Caco-2 (cell line): Measurements from ENCODE around the gene FDXACB1. TPM values are rescaled to one million over a fixed set of nuclear protein-coding genes. Genes with fewer than 3 reads are reported as not detected.

Experiments used
- BruUV-seq: library from RNA; stranded (reverse); fragments of 400-500 nt; replicated peaks from 2 replicates; lab custom pipeline; 2021; lab: Mats Ljungman, UMichigan
- CTCF ChIA-PET: fragments of 300-600 bp; sonication (Branson Sonifier 250); formaldehyde crosslinking; loops from one replicate; lab custom pipeline; 2022; ENCODE audit warnings: antibody characterized with exemption; lab: Charles Lee
- POLR2A ChIA-PET: fragments of 300-600 bp; sonication (Branson Sonifier 250); formaldehyde crosslinking; loops from one replicate; lab custom pipeline; 2022; ENCODE audit warnings: antibody characterized with exemption; lab: Charles Lee
- DNase-seq, 2 experiments: peaks; one replicate each; pipeline versions ENCODE4 v3.0.0 to v3.0.0-alpha.2; 2020 to 2022
- H3K27me3 ChIP-seq: replicated peaks from 2 replicates; pipeline ENCODE4 v1.6.0; 2011; ENCODE audit warnings: low read length; ENCODE audit not compliant: control insufficient read depth, insufficient read depth
- H3K36me3 ChIP-seq: 2 replicates; pipeline ENCODE4 v1.5.1; 2011; ENCODE audit warnings: low read length; ENCODE audit not compliant: control insufficient read depth, insufficient read depth
- H3K4me1 ChIP-seq: fragments of 250-450 bp; sonication (Bioruptor Pico); 2 replicates; pipeline ENCODE4 v1.5.1; 2020; ENCODE audit warnings: mild to moderate bottlenecking
- H3K4me3 ChIP-seq: 2 replicates; pipeline ENCODE4 v1.5.1; 2011; ENCODE audit warnings: low read depth, mild to moderate bottlenecking, control low read depth, low read length
- H3K9me3 ChIP-seq: fragments of 250-450 bp; sonication (Bioruptor Pico); 2 replicates; pipeline ENCODE4 v1.5.1; 2020; ENCODE audit warnings: mild to moderate bottlenecking, moderate library complexity
- H3K27ac Mint-ChIP-seq: one replicate; pipeline ENCODE4 v1.8.0; 2022; ENCODE audit warnings: mixed read lengths; ENCODE audit not compliant: unreplicated experiment
- H3K27me3 Mint-ChIP-seq: one replicate; pipeline ENCODE4 v1.8.0; 2022; ENCODE audit warnings: mixed read lengths; ENCODE audit not compliant: insufficient read depth, unreplicated experiment
- H3K36me3 Mint-ChIP-seq: one replicate; pipeline ENCODE4 v1.8.0; 2022; ENCODE audit warnings: mild to moderate bottlenecking, mixed read lengths; ENCODE audit not compliant: insufficient read depth, unreplicated experiment
- H3K4me1 Mint-ChIP-seq: one replicate; pipeline ENCODE4 v1.8.0; 2022; ENCODE audit warnings: low read depth, mixed read lengths; ENCODE audit not compliant: unreplicated experiment
- H3K4me3 Mint-ChIP-seq: one replicate; pipeline ENCODE4 v1.8.0; 2022; ENCODE audit warnings: mild to moderate bottlenecking, moderate library complexity, mixed read lengths; ENCODE audit not compliant: unreplicated experiment
- H3K9me3 Mint-ChIP-seq: one replicate; pipeline ENCODE4 v1.8.0; 2022; ENCODE audit warnings: mixed read lengths; ENCODE audit not compliant: unreplicated experiment
- intact Hi-C: fragments of 100-400 bp; cut with micrococcal nuclease; formaldehyde crosslinking; loops from one replicate; pipeline ENCODE4 v1.10.0; 2022; ENCODE audit not compliant: unreplicated experiment
- total RNA-seq: library from RNA; stranded (reverse); gene quantifications from 2 replicates; pipeline ENCODE4 v1.2.3, GENCODE V29; 2022
- TF ChIP-seq, protein P1 (sequence below), 2 experiments: fragments of 200-600 bp in 1 of 2; IDR thresholded peaks; 1 replicate in 1 of 2; 2 replicates in 1 of 2; pipeline versions ENCODE4 v1.5.1 to v1.8.0; 2011 to 2022; ENCODE audit warnings: antibody characterized with exemption in 1 of 2, control low read depth in 1 of 2, inconsistent platforms in 1 of 2, low read depth in 1 of 2, low read length in 1 of 2, mild to moderate bottlenecking in 1 of 2, moderate library complexity in 1 of 2; ENCODE audit not compliant: insufficient read depth in 1 of 2, severe bottlenecking in 1 of 2, unreplicated experiment in 1 of 2

FDXACB1 gene
- total RNA-seq, 1 experiment from 2014 or later, result 4.7 TPM

DNA sequence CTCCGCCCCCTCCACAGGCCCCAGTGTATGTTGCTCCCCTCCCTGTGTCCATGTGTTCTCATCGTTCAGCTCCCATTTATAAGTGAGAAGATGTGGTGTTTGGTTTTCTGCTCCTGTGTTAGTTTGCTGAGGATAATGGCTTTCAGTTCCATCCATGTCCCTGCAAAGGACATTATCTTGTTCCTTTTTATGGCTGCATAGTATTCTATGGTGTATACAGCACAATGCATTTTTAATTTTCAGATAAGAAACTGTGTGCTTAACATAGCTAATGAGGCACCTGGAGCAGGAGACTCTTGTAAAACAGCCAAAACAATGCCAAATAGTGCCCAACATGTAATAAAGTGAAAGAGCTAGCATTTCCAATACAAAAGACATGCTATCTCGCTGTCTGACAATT, 29.3 kb downstream of the FDXACB1 start:
- Mint-ChIP-seq H3K9me3 (no peaks in the 10 kb centered on the region), H3K27me3 (no peaks in the 10 kb centered on the region), H3K36me3 (peaks cover 12% of the 10 kb centered on the region), H3K4me1 (no peaks in the 10 kb centered on the region), H3K4me3 (no peak overlapping the region), H3K27ac (no peak overlapping the region)
- TF ChIP-seq, protein P1, sequence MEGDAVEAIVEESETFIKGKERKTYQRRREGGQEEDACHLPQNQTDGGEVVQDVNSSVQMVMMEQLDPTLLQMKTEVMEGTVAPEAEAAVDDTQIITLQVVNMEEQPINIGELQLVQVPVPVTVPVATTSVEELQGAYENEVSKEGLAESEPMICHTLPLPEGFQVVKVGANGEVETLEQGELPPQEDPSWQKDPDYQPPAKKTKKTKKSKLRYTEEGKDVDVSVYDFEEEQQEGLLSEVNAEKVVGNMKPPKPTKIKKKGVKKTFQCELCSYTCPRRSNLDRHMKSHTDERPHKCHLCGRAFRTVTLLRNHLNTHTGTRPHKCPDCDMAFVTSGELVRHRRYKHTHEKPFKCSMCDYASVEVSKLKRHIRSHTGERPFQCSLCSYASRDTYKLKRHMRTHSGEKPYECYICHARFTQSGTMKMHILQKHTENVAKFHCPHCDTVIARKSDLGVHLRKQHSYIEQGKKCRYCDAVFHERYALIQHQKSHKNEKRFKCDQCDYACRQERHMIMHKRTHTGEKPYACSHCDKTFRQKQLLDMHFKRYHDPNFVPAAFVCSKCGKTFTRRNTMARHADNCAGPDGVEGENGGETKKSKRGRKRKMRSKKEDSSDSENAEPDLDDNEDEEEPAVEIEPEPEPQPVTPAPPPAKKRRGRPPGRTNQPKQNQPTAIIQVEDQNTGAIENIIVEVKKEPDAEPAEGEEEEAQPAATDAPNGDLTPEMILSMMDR (IDR thresholded peaks at IDR 0.05; ENCODE audit: insufficient read depth in 1 of 2, low read depth in 1 of 2, low read length in 1 of 2, severe bottlenecking in 1 of 2, unreplicated experiment in 1 of 2), result no peak
- peaks cover 2% of the 10 kb centered on the region; the same call in 1 of the 2 replicates for H3K36me3 ChIP-seq
- no peak for DNase-seq
- no peaks in the 10 kb centered on the region for H3K9me3 ChIP-seq
- no peak overlapping the region for H3K4me3 ChIP-seq
- CTCF ChIA-PET, result interaction anchor here (0.5 to 0.6 kb wide), 3 partner anchors 16 to 81 kb away, joined by 3 to 10 read pairs (median 6); no protein-coding TSS in a partner anchor
- POLR2A ChIA-PET, result no interaction called here
- BruUV-seq, result no TSS peak
- intact Hi-C loops, result no loop called here
- H3K27me3 ChIP-seq, result no peaks in the 10 kb centered on the region
- no peaks in the 10 kb centered on the region for H3K4me1 ChIP-seq

DNA sequence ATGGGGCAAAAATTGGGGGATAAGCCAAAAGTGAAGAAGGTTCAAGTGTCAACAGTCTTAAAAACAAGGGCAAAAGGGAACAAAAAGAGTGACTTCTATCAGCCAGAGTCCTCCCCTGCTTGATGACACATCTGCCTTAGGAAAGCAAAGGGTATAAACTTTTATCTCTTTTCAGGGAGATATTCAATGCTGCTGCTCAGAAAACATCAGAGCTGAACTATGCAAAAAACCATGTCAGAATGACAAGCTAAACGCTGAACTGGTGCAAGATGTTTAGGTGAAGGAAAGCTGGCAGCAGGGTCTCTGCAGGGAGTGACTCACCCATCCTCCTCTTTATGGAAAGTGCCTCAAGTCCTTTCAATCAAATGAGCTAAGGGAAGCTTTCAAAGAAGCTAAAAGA, 32.3 kb downstream of the FDXACB1 start:
- H3K9me3 Mint-ChIP-seq, result no peaks in the 10 kb centered on the region
- no TSS peak for BruUV-seq
- Histone ChIP-seq H3K4me1 (no peaks in the 10 kb centered on the region), H3K27me3 (no peaks in the 10 kb centered on the region), H3K36me3 (peaks cover 2% of the 10 kb centered on the region; the same call in 1 of the 2 replicates), H3K9me3 (no peaks in the 10 kb centered on the region), H3K4me3 (no peak overlapping the region)
- H3K4me1 Mint-ChIP-seq, result no peaks in the 10 kb centered on the region
- no peak overlapping the region for H3K27ac Mint-ChIP-seq
- no peak for DNase-seq
- H3K36me3 Mint-ChIP-seq, result peaks cover 9% of the 10 kb centered on the region
- POLR2A ChIA-PET, result interaction anchor here (0.5 to 0.9 kb wide), 2 partner anchors 90 to 223 kb away, joined by 3 read pairs; no protein-coding TSS in a partner anchor
- no peaks in the 10 kb centered on the region for H3K27me3 Mint-ChIP-seq
- intact Hi-C loops, result no loop called here
- TF ChIP-seq, protein P1 (IDR thresholded peaks at IDR 0.05; ENCODE audit: insufficient read depth in 1 of 2, low read depth in 1 of 2, low read length in 1 of 2, severe bottlenecking in 1 of 2, unreplicated experiment in 1 of 2), result no peak
- CTCF ChIA-PET, result interaction anchor here (0.6 to 1.8 kb wide), 5 partner anchors 12 to 244 kb away, joined by 3 to 5 read pairs (median 3); partner anchors contain the start of genes PPP2R1B and SIK2
- no peak overlapping the region for H3K4me3 Mint-ChIP-seq

- DNase-seq, result no peak
- no peaks in the 10 kb centered on the region for H3K27me3 Mint-ChIP-seq
- H3K27ac Mint-ChIP-seq, result no peak overlapping the region
- H3K4me3 ChIP-seq, result no peak overlapping the region
- H3K4me1 Mint-ChIP-seq, result peaks cover 3% of the 10 kb centered on the region
- intact Hi-C loops, result no loop called here
- ChIA-PET CTCF (interaction anchor here (0.6 to 1.8 kb wide), 5 partner anchors 12 to 243 kb away, joined by 3 to 5 read pairs (median 3); partner anchors contain the start of genes PPP2R1B and SIK2), POLR2A (interaction anchor here (0.5 to 0.9 kb wide), 2 partner anchors 90 to 222 kb away, joined by 3 read pairs; no protein-coding TSS in a partner anchor)
- TF ChIP-seq, protein P1 (IDR thresholded peaks at IDR 0.05; ENCODE audit: insufficient read depth in 1 of 2, low read depth in 1 of 2, low read length in 1 of 2, severe bottlenecking in 1 of 2, unreplicated experiment in 1 of 2), result no peak
- no peaks in the 10 kb centered on the region for H3K9me3 Mint-ChIP-seq
- H3K4me1 ChIP-seq, result peaks cover 3% of the 10 kb centered on the region
- H3K4me3 Mint-ChIP-seq, result no peak overlapping the region
- peaks cover 2% of the 10 kb centered on the region; the same call in 1 of the 2 replicates for H3K36me3 ChIP-seq
- no peaks in the 10 kb centered on the region for H3K27me3 ChIP-seq
- no TSS peak for BruUV-seq
- H3K9me3 ChIP-seq, result no peaks in the 10 kb centered on the region
- H3K36me3 Mint-ChIP-seq, result peaks cover 9% of the 10 kb centered on the region
These were observed 32.9 kb downstream of the FDXACB1 start for GRCh38 chr11:111846063-111846462.
